ENCODE measurements around the gene PHLDB1.

PHLDB1 gene

DNA sequence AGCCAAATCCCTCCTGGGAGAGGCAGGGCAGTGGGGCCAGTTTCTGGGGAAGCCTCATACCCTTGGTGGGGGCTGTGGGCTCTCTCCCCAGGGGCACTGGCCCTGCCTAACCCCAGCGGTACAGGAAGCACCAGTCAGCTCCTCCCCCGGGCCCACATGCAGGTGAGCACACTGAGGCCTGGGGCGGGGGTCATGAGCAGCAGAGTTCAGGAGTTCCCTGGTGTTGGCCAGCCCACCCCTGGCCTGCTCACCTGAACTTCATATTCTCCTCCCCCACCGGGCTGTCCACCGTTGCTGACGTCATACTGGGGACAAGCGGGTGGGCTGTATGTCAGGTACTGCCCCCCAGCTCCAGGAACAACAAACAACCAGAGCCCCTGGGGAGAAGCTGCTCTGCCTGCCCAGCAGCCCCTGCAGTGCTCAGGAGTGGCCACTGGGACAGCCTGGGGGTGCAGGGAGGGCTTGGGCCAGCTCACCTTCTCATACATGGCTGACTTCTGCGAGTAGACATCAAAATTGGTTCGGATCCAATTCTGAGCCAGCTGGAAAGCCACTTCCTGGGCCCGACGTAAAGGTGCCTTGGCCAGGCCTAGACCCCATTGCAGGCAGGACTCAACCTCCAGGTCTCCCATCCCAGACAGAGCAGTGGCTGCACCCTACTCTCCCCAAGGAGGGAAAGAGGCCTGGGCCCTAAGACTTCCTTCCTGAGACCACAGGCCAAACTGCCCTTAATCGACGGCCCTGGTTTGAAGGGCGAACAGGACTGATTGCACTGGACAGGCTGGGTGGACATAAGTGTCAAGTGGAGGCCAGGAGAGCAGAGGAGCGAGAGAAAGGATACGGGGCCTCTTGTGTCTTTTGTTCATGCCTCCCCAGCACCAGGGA lies 51.3 kb downstream of the PHLDB1 start:
- H3K9me3 ChIP-seq (ENCODE audit: control insufficient read depth, low read depth, low read length) = no peaks in the 10 kb centered on the region
- no peaks in the 10 kb centered on the region for H3K27me3 ChIP-seq (ENCODE audit: control insufficient read depth, insufficient read depth, low read length)
- H3K36me3 ChIP-seq (ENCODE audit: control insufficient read depth, low read depth, low read length) = peaks cover 11% of the 10 kb centered on the region
- H3K4me3 ChIP-seq (ENCODE audit: low read length) = no peak overlapping the region
- no peak overlapping the region for H3K27ac ChIP-seq (ENCODE audit: low read length)
- H3K9ac ChIP-seq (ENCODE audit: low read length) = no peak overlapping the region
- H3K4me1 ChIP-seq (ENCODE audit: control insufficient read depth, low read depth, low read length) = peaks cover 20% of the 10 kb centered on the region

DNA sequence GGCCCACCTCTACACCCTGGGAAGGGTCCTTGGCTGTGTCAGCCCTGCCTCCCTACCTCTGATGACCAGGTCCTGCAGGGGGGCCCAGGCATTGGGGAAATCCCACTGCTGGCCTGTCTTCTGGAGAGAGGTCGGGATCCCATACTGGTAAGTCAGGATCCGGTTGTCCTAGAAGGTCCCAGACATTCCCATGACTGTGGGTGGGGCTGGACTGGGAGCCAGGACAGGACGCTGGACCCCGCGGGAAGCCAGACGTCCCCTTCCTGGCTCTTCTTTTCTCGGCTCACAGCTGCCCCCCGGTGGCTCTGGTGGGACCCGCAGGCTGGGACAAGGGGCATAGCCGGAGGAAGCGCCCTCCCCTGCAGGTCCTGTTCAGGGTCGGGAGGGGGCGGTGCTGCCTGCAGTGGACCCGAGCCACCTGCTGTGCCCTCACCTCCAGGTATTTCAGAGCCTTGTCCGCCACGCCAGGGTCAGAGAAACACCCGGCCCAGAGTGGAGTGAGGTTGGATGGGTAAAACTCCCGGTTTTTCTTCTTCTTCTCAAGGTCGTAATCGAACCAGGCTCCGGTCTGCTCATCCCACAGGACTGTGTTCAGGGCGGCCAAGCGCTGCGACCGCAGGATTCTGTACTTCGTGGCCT lies 52.0 kb downstream of the PHLDB1 start:
- H3K9me3 ChIP-seq (ENCODE audit: control insufficient read depth, low read depth, low read length) = no peaks in the 10 kb centered on the region
- peaks cover 20% of the 10 kb centered on the region for H3K4me1 ChIP-seq (ENCODE audit: control insufficient read depth, low read depth, low read length)
- H3K4me3 ChIP-seq (ENCODE audit: low read length) = no peak overlapping the region
- peaks cover 9% of the 10 kb centered on the region for H3K36me3 ChIP-seq (ENCODE audit: control insufficient read depth, low read depth, low read length)
- no peak overlapping the region for H3K9ac ChIP-seq (ENCODE audit: low read length)
- no peaks in the 10 kb centered on the region for H3K27me3 ChIP-seq (ENCODE audit: control insufficient read depth, insufficient read depth, low read length)
- no peak overlapping the region for H3K27ac ChIP-seq (ENCODE audit: low read length)

DNA sequence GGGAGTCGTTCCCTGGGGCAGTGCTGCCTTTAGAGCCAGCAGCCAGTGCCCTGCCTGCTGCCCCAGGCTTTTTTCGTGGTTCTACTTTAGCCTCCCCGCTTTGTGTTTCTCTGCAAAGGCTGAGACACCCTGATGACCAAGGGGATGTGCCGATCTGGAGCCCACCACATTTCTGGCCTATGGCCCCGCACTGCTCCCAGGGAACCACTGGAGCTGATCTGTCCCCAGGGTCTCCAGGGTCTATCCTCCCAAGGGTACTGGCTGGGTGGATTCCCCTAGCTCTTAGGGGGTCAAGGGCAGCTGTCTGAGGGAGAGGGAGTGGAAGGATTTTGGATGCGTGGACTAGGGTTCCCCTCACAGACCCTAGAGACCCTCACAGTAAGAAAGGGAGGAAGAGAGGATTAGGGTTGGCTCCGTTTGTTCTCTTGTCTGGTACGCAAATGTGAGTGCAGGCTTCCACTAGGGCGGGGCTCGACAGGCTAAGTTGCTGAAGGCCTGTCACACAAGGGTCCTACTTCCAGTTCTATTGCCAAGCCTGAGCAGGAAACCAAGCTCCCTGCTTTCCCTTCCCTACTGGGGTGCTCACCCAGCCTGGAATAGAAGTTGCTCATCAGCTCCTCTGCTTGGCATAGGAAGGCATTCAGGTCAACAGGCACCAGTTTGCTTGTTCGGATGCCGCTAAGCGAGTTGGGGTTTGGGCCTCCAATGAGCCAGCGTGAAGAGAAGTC lies 52.7 kb downstream of the PHLDB1 start:
- H3K36me3 ChIP-seq (ENCODE audit: control insufficient read depth, low read depth, low read length) = peaks cover 6% of the 10 kb centered on the region
- no peak overlapping the region for H3K27ac ChIP-seq (ENCODE audit: low read length)
- H3K27me3 ChIP-seq (ENCODE audit: control insufficient read depth, insufficient read depth, low read length) = no peaks in the 10 kb centered on the region
- no peak overlapping the region for H3K9ac ChIP-seq (ENCODE audit: low read length)
- no peaks in the 10 kb centered on the region for H3K9me3 ChIP-seq (ENCODE audit: control insufficient read depth, low read depth, low read length)
- peaks cover 20% of the 10 kb centered on the region for H3K4me1 ChIP-seq (ENCODE audit: control insufficient read depth, low read depth, low read length)
- H3K4me3 ChIP-seq (ENCODE audit: low read length) = no peak overlapping the region

DNA sequence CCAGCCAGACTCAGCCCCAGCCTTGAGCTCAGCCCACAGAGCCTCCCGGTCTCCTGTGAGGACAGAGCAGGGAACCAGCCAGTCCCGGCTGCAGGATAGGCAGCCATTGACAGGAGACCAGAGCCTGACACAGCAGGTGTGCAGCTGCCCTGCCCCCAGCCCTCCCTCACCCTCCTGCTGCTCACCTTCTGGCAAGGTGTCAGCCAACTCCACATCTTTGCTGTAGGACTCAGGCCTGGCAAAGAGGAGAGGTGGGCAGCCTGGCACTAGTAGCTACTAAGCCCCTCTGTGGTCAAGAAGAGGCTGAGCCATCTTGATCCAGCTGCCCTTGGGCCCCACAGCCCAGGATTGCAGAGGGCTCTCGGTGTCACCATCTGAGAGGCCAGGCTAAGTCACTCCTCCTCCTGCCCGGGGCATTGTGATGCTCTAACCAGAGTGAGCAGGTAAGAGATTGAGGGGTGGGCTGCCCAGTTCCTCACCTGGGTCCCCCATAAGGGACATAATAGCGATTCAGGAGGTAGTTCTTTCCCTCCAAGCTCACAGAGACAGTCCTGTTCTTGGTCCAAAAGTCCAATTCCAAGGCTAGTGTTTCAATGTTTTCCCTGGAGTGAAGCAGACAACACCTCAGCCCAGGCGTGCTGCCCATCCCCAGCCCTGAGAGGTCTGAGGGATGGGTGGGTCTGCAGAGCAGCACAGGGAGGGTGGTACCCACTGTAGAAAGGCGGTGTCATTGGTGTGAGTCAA lies 53.4 kb downstream of the PHLDB1 start:
- H3K9me3 ChIP-seq (ENCODE audit: control insufficient read depth, low read depth, low read length) = no peaks in the 10 kb centered on the region
- H3K27ac ChIP-seq (ENCODE audit: low read length) = no peak overlapping the region
- peaks cover 6% of the 10 kb centered on the region for H3K36me3 ChIP-seq (ENCODE audit: control insufficient read depth, low read depth, low read length)
- H3K4me1 ChIP-seq (ENCODE audit: control insufficient read depth, low read depth, low read length) = peaks cover 20% of the 10 kb centered on the region
- H3K27me3 ChIP-seq (ENCODE audit: control insufficient read depth, insufficient read depth, low read length) = no peaks in the 10 kb centered on the region
- H3K4me3 ChIP-seq (ENCODE audit: low read length) = no peak overlapping the region
- no peak overlapping the region for H3K9ac ChIP-seq (ENCODE audit: low read length)

DNA sequence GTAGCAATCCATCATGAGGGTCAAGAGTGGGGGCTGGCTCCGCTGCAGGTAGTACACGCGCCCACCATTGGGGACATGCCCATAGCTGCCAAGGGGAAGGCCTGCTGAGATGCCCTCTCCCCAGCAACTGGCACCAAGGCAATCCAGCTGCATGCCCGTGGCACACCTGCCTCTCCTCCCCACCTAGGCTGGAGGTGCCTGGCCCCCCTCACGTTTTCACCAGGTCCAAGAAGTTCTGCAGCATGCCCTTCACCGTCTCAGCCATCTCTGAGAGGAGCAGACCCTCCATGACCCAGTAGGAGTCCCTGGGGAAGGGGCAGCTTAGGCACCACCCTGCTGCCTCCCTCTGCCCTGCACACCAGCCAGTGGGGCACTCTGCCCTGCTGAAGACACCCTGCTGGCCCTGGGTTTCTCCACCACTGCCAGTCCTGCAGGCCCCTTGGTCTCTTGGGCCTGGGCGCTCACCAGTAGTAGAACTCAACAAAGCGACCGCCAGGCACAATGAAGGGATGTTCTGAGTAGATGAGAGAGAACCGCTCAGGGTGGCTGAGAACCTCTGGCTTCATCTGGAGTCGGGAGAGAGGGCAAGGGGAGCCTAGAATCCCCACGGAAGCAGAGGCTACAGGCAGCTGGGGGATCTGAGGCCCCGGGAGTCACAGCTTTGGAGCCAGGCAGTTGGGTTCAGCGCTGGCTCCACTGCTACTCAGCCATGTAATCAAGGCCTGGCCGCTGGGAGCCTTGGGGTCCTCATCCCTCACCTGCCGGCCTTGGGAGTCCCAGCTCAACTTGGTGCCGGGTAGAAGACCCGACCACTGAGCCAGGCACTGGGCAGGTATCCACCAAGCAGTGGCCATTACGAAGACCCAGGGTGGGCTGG lies 54.2 kb downstream of the PHLDB1 start:
- Histone ChIP-seq H3K27ac (ENCODE audit: low read length) (no peak overlapping the region), H3K36me3 (ENCODE audit: control insufficient read depth, low read depth, low read length) (peaks cover 6% of the 10 kb centered on the region), H3K4me3 (ENCODE audit: low read length) (no peak overlapping the region), H3K27me3 (ENCODE audit: control insufficient read depth, insufficient read depth, low read length) (no peaks in the 10 kb centered on the region), H3K9me3 (ENCODE audit: control insufficient read depth, low read depth, low read length) (no peaks in the 10 kb centered on the region), H3K4me1 (ENCODE audit: control insufficient read depth, low read depth, low read length) (peaks cover 20% of the 10 kb centered on the region), H3K9ac (ENCODE audit: low read length) (no peak overlapping the region)

DNA sequence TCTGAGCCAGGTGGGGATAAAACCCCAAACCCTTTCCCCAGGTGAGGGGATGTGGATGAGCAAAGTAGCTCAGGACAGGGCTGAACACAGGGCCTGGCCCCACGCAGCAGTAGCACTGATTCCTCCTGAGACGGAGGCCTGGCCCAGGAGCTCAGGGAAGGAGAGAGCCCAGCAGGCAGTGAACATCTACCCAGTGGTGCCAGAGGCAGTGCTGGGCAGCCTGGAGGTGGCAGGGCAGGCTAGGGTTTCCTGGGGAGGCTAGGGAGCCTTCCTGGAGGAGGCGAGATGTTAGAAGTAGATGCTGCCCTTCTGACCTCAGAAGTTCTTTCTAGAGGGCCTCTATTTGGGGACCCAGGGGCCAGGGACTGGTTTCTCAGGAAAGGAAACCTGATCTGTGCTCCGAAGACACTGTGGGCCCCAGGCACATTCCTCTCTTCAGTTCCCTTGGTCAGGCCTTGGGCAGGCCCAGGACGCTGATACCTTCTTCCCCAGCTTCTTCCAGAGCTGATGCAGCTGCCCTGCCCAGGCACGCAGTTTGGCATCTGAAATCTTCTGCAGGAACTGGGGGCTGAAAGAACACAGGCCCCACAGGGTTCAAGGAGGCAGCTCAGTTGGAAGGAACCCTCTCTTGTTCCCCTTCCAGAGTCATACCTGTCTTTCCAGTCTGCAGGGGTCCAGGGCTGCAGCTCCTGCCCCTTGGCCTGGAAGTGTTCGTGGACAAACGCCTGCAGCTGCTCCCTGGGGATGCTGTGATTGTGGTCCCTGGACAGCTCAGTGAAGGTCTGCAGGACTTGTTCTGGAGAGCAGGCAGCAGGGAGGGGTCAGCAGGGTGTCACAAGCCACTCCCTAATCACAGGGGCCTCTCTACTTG lies 55.2 kb downstream of the PHLDB1 start:
- Histone ChIP-seq H3K4me1 (ENCODE audit: control insufficient read depth, low read depth, low read length) (peaks cover 20% of the 10 kb centered on the region), H3K27me3 (ENCODE audit: control insufficient read depth, insufficient read depth, low read length) (no peaks in the 10 kb centered on the region), H3K4me3 (ENCODE audit: low read length) (no peak overlapping the region), H3K9me3 (ENCODE audit: control insufficient read depth, low read depth, low read length) (no peaks in the 10 kb centered on the region), H3K27ac (ENCODE audit: low read length) (no peak overlapping the region), H3K36me3 (ENCODE audit: control insufficient read depth, low read depth, low read length) (no peaks in the 10 kb centered on the region), H3K9ac (ENCODE audit: low read length) (no peak overlapping the region)

DNA sequence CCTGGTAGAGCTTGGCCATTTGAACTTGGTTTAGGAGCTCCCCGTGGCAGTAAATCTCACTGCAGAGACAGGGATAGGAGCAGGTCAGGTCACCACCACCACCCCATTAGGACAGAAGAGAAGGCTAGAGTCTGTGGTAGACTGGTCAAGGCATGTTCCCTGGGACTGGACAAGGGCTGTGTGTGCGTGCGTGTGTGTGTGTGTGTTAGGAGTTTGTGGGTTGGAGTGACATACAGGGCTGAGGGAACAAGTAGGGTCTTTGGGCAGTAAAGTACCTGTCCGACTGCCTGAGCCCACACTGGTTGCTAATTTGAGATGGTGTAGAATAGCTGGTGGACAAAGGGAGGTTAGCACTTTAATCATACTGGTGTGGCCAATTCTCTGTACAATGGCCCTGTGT lies 56.0 kb downstream of the PHLDB1 start:
- H3K9me3 ChIP-seq (ENCODE audit: control insufficient read depth, low read depth, low read length) = no peaks in the 10 kb centered on the region
- H3K27me3 ChIP-seq (ENCODE audit: control insufficient read depth, insufficient read depth, low read length) = no peaks in the 10 kb centered on the region
- no peak overlapping the region for H3K27ac ChIP-seq (ENCODE audit: low read length)
- no peak overlapping the region for H3K9ac ChIP-seq (ENCODE audit: low read length)
- H3K36me3 ChIP-seq (ENCODE audit: control insufficient read depth, low read depth, low read length) = no peaks in the 10 kb centered on the region
- H3K4me3 ChIP-seq (ENCODE audit: low read length) = no peak overlapping the region
- H3K4me1 ChIP-seq (ENCODE audit: control insufficient read depth, low read depth, low read length) = peaks cover 20% of the 10 kb centered on the region

DNA sequence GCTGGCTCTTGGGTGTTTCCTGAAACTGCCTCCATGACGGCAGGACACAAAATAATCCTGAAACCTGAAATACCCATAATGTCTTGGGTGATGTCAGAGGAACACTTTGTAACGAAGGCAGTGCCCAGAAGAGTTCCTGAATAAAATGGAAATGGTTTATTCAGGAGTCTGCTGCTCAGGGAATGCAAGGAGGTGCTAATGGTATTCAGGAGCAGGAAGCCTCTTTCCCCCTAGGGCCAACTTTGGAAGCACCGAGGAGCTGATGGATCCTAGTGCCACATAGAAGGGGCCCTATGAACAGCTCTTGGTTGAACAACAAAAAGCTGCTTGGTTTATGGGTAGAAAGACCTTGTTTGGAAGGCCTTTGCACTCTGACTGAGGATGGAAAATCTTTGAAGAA lies 56.5 kb downstream of the PHLDB1 start:
- peaks cover 15% of the 10 kb centered on the region for H3K4me1 ChIP-seq (ENCODE audit: control insufficient read depth, low read depth, low read length)
- no peaks in the 10 kb centered on the region for H3K27me3 ChIP-seq (ENCODE audit: control insufficient read depth, insufficient read depth, low read length)
- H3K4me3 ChIP-seq (ENCODE audit: low read length) = no peak overlapping the region
- no peak overlapping the region for H3K27ac ChIP-seq (ENCODE audit: low read length)
- no peaks in the 10 kb centered on the region for H3K9me3 ChIP-seq (ENCODE audit: control insufficient read depth, low read depth, low read length)
- no peak overlapping the region for H3K9ac ChIP-seq (ENCODE audit: low read length)
- no peaks in the 10 kb centered on the region for H3K36me3 ChIP-seq (ENCODE audit: control insufficient read depth, low read depth, low read length)

DNA sequence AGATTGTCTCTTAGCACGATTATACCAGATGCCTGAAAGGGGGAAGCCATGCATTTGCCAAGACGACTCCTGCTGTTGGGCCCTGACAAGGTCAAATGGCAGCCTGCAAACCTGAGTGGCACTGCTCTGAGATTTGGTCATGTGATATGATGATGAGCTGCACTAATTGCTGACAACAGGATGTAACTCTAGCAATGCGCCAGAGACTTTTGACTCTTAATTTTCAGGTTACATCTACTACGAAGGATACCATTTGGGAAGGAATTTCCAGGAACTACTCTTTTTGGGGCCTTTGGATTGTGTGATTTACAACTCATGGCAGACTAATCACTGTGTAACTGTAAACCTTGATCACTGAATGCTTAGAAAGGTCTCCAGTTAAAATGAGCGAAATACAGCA lies 59.0 kb downstream of the PHLDB1 start:
- H3K4me3 ChIP-seq (ENCODE audit: low read length) = no peak overlapping the region
- no peaks in the 10 kb centered on the region for H3K9me3 ChIP-seq (ENCODE audit: control insufficient read depth, low read depth, low read length)
- H3K4me1 ChIP-seq (ENCODE audit: control insufficient read depth, low read depth, low read length) = no peaks in the 10 kb centered on the region
- no peak overlapping the region for H3K9ac ChIP-seq (ENCODE audit: low read length)
- no peak overlapping the region for H3K27ac ChIP-seq (ENCODE audit: low read length)
- no peaks in the 10 kb centered on the region for H3K36me3 ChIP-seq (ENCODE audit: control insufficient read depth, low read depth, low read length)
- H3K27me3 ChIP-seq (ENCODE audit: control insufficient read depth, insufficient read depth, low read length) = no peaks in the 10 kb centered on the region

DNA sequence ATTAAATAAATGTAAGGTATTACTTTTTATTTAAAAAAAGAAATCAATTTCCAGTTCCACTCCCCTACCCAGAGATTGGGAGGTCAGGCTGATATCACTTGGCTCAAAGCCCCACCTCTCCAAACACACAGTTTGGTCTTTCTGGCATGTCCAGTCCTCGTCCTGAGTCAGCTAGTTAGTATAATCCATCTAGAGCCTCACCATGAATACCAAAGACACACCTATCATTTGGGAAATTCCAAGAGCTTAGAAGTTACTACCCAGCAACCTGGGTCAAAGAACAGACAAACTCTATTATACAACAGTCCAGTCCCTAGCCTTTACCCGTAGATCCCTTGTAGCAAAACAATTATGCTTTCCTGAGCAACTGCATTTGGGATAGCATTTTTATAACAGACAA lies 62.6 kb downstream of the PHLDB1 start:
- no peak overlapping the region for H3K4me3 ChIP-seq (ENCODE audit: low read length)
- H3K36me3 ChIP-seq (ENCODE audit: control insufficient read depth, low read depth, low read length) = no peaks in the 10 kb centered on the region
- H3K27me3 ChIP-seq (ENCODE audit: control insufficient read depth, insufficient read depth, low read length) = no peaks in the 10 kb centered on the region
- H3K9ac ChIP-seq (ENCODE audit: low read length) = no peak overlapping the region
- no peak overlapping the region for H3K27ac ChIP-seq (ENCODE audit: low read length)
- no peaks in the 10 kb centered on the region for H3K4me1 ChIP-seq (ENCODE audit: control insufficient read depth, low read depth, low read length)
- H3K9me3 ChIP-seq (ENCODE audit: control insufficient read depth, low read depth, low read length) = no peaks in the 10 kb centered on the region

All from iPS-18a (cell line).